OCI-M2 (cell line): ENCODE measurements around the gene FOXN3.

ENCODE experiments used
- DNase-seq: peaks from one replicate; lab custom pipeline; 2025; ENCODE audit not compliant: unreplicated experiment; lab: John Stamatoyannopoulos, UW

The FOXN3 gene

GRCh38 chr14:89110110-89110509 is 306.9 kb downstream of the FOXN3 start:
- no peak for DNase-seq

- no peak for DNase-seq
Observed at GRCh38 chr14:89108608-89109007, 308.4 kb downstream of the FOXN3 start.

GRCh38 chr14:89107626-89108025 is 309.4 kb downstream of the FOXN3 start:
- no peak for DNase-seq
